CD14-positive monocyte (primary cell): ENCODE measurements around the gene TIGD3. TPM values are rescaled to one million over a fixed set of nuclear protein-coding genes. Genes with fewer than 3 reads are reported as not detected.

ENCODE experiments used
- DNase-seq, 3 donors: peaks; one replicate each; pipeline ENCODE4 v3.0.0-alpha.2; 2011 to 2022
- H2AFZ ChIP-seq: 2 replicates; pipeline ENCODE4 v1.6.0; 2012; ENCODE audit warnings: mild to moderate bottlenecking, low read depth, low read length, inconsistent platforms; ENCODE audit not compliant: insufficient read depth, poor library complexity, severe bottlenecking
- H3K27ac ChIP-seq, 2 donors: 1 replicate in 1 of 2; 2 replicates in 1 of 2; pipeline ENCODE4 v1.5.1; 2012 to 2013; ENCODE audit warnings: low read length in 2 of 2, control low read depth in 1 of 2, inconsistent platforms in 1 of 2, low read depth in 1 of 2, mild to moderate bottlenecking in 1 of 2
- H3K27me3 ChIP-seq, 2 donors: one replicate each; pipeline versions ENCODE4 v1.6.0 to v1.6.1; 2011 to 2013; ENCODE audit warnings: low read length in 2 of 2; ENCODE audit not compliant: control insufficient read depth in 2 of 2, insufficient read depth in 2 of 2
- H3K36me3 ChIP-seq, 2 donors: replicated peaks in 1 of 2; 1 replicate in 1 of 2; 2 replicates in 1 of 2; pipeline versions ENCODE4 v1.5.1 to v1.6.1; 2012 to 2013; ENCODE audit warnings: low read length in 2 of 2, control low read depth in 1 of 2, inconsistent platforms in 1 of 2, mild to moderate bottlenecking in 1 of 2; ENCODE audit not compliant: insufficient read depth in 2 of 2, control insufficient read depth in 1 of 2
- H3K4me1 ChIP-seq, 2 donors: 1 replicate in 1 of 2; 2 replicates in 1 of 2; pipeline versions ENCODE4 v1.5.1 to v1.6.1; 2012 to 2013; ENCODE audit warnings: low read length in 2 of 2, control low read depth in 1 of 2, inconsistent platforms in 1 of 2, mild to moderate bottlenecking in 1 of 2, moderate library complexity in 1 of 2; ENCODE audit not compliant: insufficient read depth in 2 of 2, control insufficient read depth in 1 of 2
- H3K4me2 ChIP-seq: replicated peaks from 2 replicates; pipeline ENCODE3; 2012; ENCODE audit warnings: low read length, moderate library complexity, mild to moderate bottlenecking; ENCODE audit not compliant: poor library complexity, severe bottlenecking; ENCODE audit errors: extremely low read depth
- H3K4me3 ChIP-seq, 3 experiments: fragments of 200-600 bp in 1 of 3; sonication (generic) in 1 of 3; replicated peaks in 1 of 3; 1 replicate in 2 of 3; 2 replicates in 1 of 3; pipeline ENCODE4 v1.5.1; 2011 to 2013; ENCODE audit warnings: low read length in 3 of 3, mild to moderate bottlenecking in 3 of 3, control low read depth in 2 of 3, low read depth in 2 of 3, inconsistent platforms in 1 of 3, moderate library complexity in 1 of 3
- H3K79me2 ChIP-seq: 2 replicates; pipeline ENCODE4 v1.6.0; 2012; ENCODE audit warnings: mild to moderate bottlenecking, control low read depth, inconsistent platforms, low read length, moderate library complexity; ENCODE audit not compliant: insufficient read depth
- H3K9ac ChIP-seq: 2 replicates; pipeline ENCODE4 v1.6.0; 2017; ENCODE audit warnings: low read length, mild to moderate bottlenecking; ENCODE audit not compliant: insufficient read depth, poor library complexity, severe bottlenecking
- H3K9me3 ChIP-seq, 2 donors: replicated peaks in 1 of 2; 1 replicate in 1 of 2; 2 replicates in 1 of 2; pipeline versions ENCODE4 v1.5.1 to v1.6.1; 2012 to 2013; ENCODE audit warnings: low read length in 2 of 2, control low read depth in 1 of 2; ENCODE audit not compliant: control insufficient read depth in 1 of 2, insufficient read depth in 1 of 2
- H4K20me1 ChIP-seq: 2 replicates; pipeline ENCODE4 v1.6.0; 2012; ENCODE audit warnings: mild to moderate bottlenecking, low read length, control low read depth, moderate library complexity; ENCODE audit not compliant: insufficient read depth
- H3K27ac Mint-ChIP-seq, 7 donors: one replicate each; pipeline ENCODE4 v1.8.0; 2020; ENCODE audit warnings: mild to moderate bottlenecking in 7 of 7, mixed read lengths in 7 of 7, moderate library complexity in 6 of 7, inconsistent platforms in 2 of 7
- H3K27me3 Mint-ChIP-seq, 3 donors: one replicate each; pipeline ENCODE4 v1.8.0; 2021 to 2022; ENCODE audit warnings: low read depth in 3 of 3, mild to moderate bottlenecking in 3 of 3, mixed read lengths in 3 of 3, moderate library complexity in 3 of 3, inconsistent platforms in 1 of 3
- H3K36me3 Mint-ChIP-seq, 2 donors: one replicate each; pipeline ENCODE4 v1.8.0; 2020; ENCODE audit warnings: mixed read lengths in 2 of 2, inconsistent platforms in 1 of 2, mild to moderate bottlenecking in 1 of 2
- H3K4me1 Mint-ChIP-seq: one replicate; pipeline ENCODE4 v1.8.0; 2020; ENCODE audit warnings: mild to moderate bottlenecking, mixed read lengths
- H3K4me3 Mint-ChIP-seq, 2 donors: one replicate each; pipeline ENCODE4 v1.8.0; 2020; ENCODE audit warnings: mild to moderate bottlenecking in 2 of 2, mixed read lengths in 2 of 2, moderate library complexity in 1 of 2
- H3K9me3 Mint-ChIP-seq, 7 donors: one replicate each; pipeline ENCODE4 v1.8.0; 2020 to 2022; ENCODE audit warnings: mixed read lengths in 7 of 7, mild to moderate bottlenecking in 6 of 7, moderate library complexity in 6 of 7, inconsistent platforms in 2 of 7
- WGBS: methylation state at CpG from one replicate; pipeline ENCODE4 v1.1.5; 2013; ENCODE audit warnings: missing lambda C conversion rate; ENCODE audit not compliant: insufficient coverage; 5-methylcytosine and 5-hydroxymethylcytosine counted together
- intact Hi-C, 2 donors: fragments of 100-400 bp; cut with micrococcal nuclease; formaldehyde crosslinking; loops; one replicate each; pipeline versions ENCODE4 v1.15.0 to v1.15.1; 2023
- polyA plus RNA-seq, 3 donors: library from polyadenylated mRNA; depleted of rRNA in 1 of 3; unstranded in 2 of 3; stranded (reverse) in 1 of 3; fragments of 300-500 nt in 2 of 3; fragments of >200 nt in 1 of 3; fragmentation: Illumina TruSeq in 2 of 3; gene quantifications; 1 replicate in 2 of 3; 2 replicates in 1 of 3; pipeline ENCODE4 v1.2.3, GENCODE V29; 2012 to 2021
- TF ChIP-seq, protein P1 (sequence below): fragments of 200-600 bp; IDR thresholded peaks from one replicate; pipeline ENCODE4 v1.8.0; 2022; ENCODE audit warnings: antibody characterized with exemption, mild to moderate bottlenecking

The TIGD3 gene
- polyA plus RNA-seq, 3 donors = 1.7 to 3.7 (median 2.8) TPM

- H4K20me1 ChIP-seq = peaks cover 50% of the 10 kb centered on the region
Observed at GRCh38 chr11:65323813-65324212, 30.7 kb upstream of the TIGD3 start.

GRCh38 chr11:65325435-65325834 is 29.1 kb upstream of the TIGD3 start:
- H3K27me3 ChIP-seq = no peaks in the 10 kb centered on the region
- no peak overlapping the region for H3K4me3 ChIP-seq
- H3K4me3 Mint-ChIP-seq = no peak overlapping the region
- H3K36me3 ChIP-seq = peaks cover 22% of the 10 kb centered on the region in 2 donors
- H3K79me2 ChIP-seq = no peaks in the 10 kb centered on the region
- H2AFZ ChIP-seq = no peak overlapping the region
- 90% methylated on average over 4 of the region's 4 CpGs for WGBS
- no peak overlapping the region for H3K27ac Mint-ChIP-seq
- H3K9ac ChIP-seq = no peak overlapping the region
- TF ChIP-seq, protein P1, sequence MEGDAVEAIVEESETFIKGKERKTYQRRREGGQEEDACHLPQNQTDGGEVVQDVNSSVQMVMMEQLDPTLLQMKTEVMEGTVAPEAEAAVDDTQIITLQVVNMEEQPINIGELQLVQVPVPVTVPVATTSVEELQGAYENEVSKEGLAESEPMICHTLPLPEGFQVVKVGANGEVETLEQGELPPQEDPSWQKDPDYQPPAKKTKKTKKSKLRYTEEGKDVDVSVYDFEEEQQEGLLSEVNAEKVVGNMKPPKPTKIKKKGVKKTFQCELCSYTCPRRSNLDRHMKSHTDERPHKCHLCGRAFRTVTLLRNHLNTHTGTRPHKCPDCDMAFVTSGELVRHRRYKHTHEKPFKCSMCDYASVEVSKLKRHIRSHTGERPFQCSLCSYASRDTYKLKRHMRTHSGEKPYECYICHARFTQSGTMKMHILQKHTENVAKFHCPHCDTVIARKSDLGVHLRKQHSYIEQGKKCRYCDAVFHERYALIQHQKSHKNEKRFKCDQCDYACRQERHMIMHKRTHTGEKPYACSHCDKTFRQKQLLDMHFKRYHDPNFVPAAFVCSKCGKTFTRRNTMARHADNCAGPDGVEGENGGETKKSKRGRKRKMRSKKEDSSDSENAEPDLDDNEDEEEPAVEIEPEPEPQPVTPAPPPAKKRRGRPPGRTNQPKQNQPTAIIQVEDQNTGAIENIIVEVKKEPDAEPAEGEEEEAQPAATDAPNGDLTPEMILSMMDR = no peak
- H3K27me3 Mint-ChIP-seq = peaks cover 7 to 11% (median 9%) of the 10 kb centered on the region in 3 donors
- H4K20me1 ChIP-seq = peaks cover 34% of the 10 kb centered on the region
- H3K4me1 Mint-ChIP-seq = peaks cover 14% of the 10 kb centered on the region
- intact Hi-C loops = no loop called here
- H3K4me2 ChIP-seq = no peak overlapping the region
- H3K36me3 Mint-ChIP-seq = peaks cover 23 to 24% of the 10 kb centered on the region in 2 donors
- H3K27ac ChIP-seq = no peak overlapping the region
- peaks cover 0 to 3% (median 0%) of the 10 kb centered on the region in 7 donors for H3K9me3 Mint-ChIP-seq
- H3K4me1 ChIP-seq = peaks cover 12 to 16% of the 10 kb centered on the region in 2 donors
- no peaks in the 10 kb centered on the region for H3K9me3 ChIP-seq
- no peak for DNase-seq

More at GRCh38 chr11:65323813-65324212, 30.7 kb upstream of the TIGD3 start:
- no peaks in the 10 kb centered on the region for H3K4me1 ChIP-seq
- TF ChIP-seq, protein P1 = no peak
- intact Hi-C loops = no loop called here
- H3K9ac ChIP-seq = no peak overlapping the region
- H3K9me3 ChIP-seq = no peaks in the 10 kb centered on the region
- no peak overlapping the region for H3K4me3 Mint-ChIP-seq
- no peak overlapping the region for H3K27ac ChIP-seq
- peaks cover 22 to 24% of the 10 kb centered on the region in 2 donors for H3K36me3 ChIP-seq
- H3K4me1 Mint-ChIP-seq = no peaks in the 10 kb centered on the region
- no peak overlapping the region for H3K4me3 ChIP-seq
- H3K4me2 ChIP-seq = no peak overlapping the region
- H2AFZ ChIP-seq = no peak overlapping the region
- H3K27me3 ChIP-seq = no peaks in the 10 kb centered on the region
- peaks cover 25 to 26% of the 10 kb centered on the region in 2 donors for H3K36me3 Mint-ChIP-seq
- H3K27me3 Mint-ChIP-seq = peaks cover 9 to 10% (median 9%) of the 10 kb centered on the region in 3 donors
- WGBS = 91% methylated on average over 11 of the region's 12 CpGs
- no peaks in the 10 kb centered on the region for H3K79me2 ChIP-seq
- H3K27ac Mint-ChIP-seq = peak overlapping the region in 1 of 7 donors; percentile 60
- H3K9me3 Mint-ChIP-seq = peaks cover 0 to 3% (median 0%) of the 10 kb centered on the region in 7 donors
- DNase-seq = no peak
